ENCODE results near the gene CHD5.

- TF ChIP-seq, protein P1, sequence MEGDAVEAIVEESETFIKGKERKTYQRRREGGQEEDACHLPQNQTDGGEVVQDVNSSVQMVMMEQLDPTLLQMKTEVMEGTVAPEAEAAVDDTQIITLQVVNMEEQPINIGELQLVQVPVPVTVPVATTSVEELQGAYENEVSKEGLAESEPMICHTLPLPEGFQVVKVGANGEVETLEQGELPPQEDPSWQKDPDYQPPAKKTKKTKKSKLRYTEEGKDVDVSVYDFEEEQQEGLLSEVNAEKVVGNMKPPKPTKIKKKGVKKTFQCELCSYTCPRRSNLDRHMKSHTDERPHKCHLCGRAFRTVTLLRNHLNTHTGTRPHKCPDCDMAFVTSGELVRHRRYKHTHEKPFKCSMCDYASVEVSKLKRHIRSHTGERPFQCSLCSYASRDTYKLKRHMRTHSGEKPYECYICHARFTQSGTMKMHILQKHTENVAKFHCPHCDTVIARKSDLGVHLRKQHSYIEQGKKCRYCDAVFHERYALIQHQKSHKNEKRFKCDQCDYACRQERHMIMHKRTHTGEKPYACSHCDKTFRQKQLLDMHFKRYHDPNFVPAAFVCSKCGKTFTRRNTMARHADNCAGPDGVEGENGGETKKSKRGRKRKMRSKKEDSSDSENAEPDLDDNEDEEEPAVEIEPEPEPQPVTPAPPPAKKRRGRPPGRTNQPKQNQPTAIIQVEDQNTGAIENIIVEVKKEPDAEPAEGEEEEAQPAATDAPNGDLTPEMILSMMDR (IDR thresholded peaks at IDR 0.05; ENCODE audit: borderline replicate concordance, extremely low read depth, low read length, poor library complexity, severe bottlenecking) = no peak
- TF ChIP-seq EZH2 (IDR thresholded peaks at IDR 0.05; ENCODE audit: borderline replicate concordance, low read depth, low read length, severe bottlenecking) = no peak
Observed at GRCh38 chr1:6086358-6086757, 93.8 kb downstream of the CHD5 start.

All from DND-41 (cell line).